Loucy (cell line): ENCODE data around the gene NUP85.
A peak's percentile ranks its signal among the peaks of the same experiment; 100 is the strongest.

Experiments used
- H2AFZ ChIP-seq: fragments of 200-600 bp; sonication (generic); 2 replicates; pipeline ENCODE4 v1.6.0; 2016; ENCODE audit warnings: antibody characterized with exemption, mild to moderate bottlenecking, low read length, moderate library complexity
- H3F3A ChIP-seq: fragments of 200-600 bp; 2 replicates; pipeline ENCODE4 v1.6.0; 2016; ENCODE audit warnings: antibody characterized with exemption, low read depth, mild to moderate bottlenecking
- H3K27me3 ChIP-seq: fragments of 200-600 bp; sonication (generic); 2 replicates; pipeline ENCODE4 v1.6.1; 2014; ENCODE audit warnings: low read length, mild to moderate bottlenecking; ENCODE audit not compliant: insufficient read depth, poor library complexity, severe bottlenecking
- H3K36me3 ChIP-seq: fragments of 200-600 bp; sonication (generic); 2 replicates; pipeline ENCODE4 v1.6.1; 2016; ENCODE audit warnings: low read length; ENCODE audit not compliant: insufficient read depth
- H3K4me1 ChIP-seq: fragments of 200-600 bp; sonication (generic); 2 replicates; pipeline ENCODE4 v1.5.1; 2014; ENCODE audit warnings: low read length, mild to moderate bottlenecking; ENCODE audit not compliant: insufficient read depth, poor library complexity, severe bottlenecking
- H3K4me2 ChIP-seq: fragments of 200-600 bp; sonication (generic); 2 replicates; pipeline ENCODE4 v1.6.0; 2014; ENCODE audit warnings: antibody characterized with exemption, low read length, low read depth, mild to moderate bottlenecking; ENCODE audit not compliant: poor library complexity, severe bottlenecking
- H3K4me3 ChIP-seq: fragments of 200-600 bp; sonication (generic); 2 replicates; pipeline ENCODE4 v1.5.1; 2014; ENCODE audit warnings: low read length, mild to moderate bottlenecking, mixed read lengths; ENCODE audit not compliant: poor library complexity, severe bottlenecking
- H3K79me2 ChIP-seq: fragments of 200-600 bp; sonication (generic); 2 replicates; pipeline ENCODE4 v1.6.1; 2014; ENCODE audit warnings: low read length; ENCODE audit not compliant: insufficient read depth
- H3K9ac ChIP-seq: fragments of 200-600 bp; sonication (generic); 2 replicates; pipeline ENCODE4 v1.6.0; 2014; ENCODE audit warnings: mild to moderate bottlenecking, low read depth, low read length, moderate library complexity; ENCODE audit not compliant: poor library complexity, severe bottlenecking
- H3K9me2 ChIP-seq: fragments of 200-600 bp; sonication (generic); replicated peaks from 2 replicates; pipeline ENCODE4 v1.6.1; 2016; ENCODE audit warnings: low read depth, low read length, mixed read lengths
- H3K9me3 ChIP-seq: fragments of 200-600 bp; sonication (generic); 2 replicates; pipeline ENCODE4 v1.6.1; 2014; ENCODE audit warnings: mild to moderate bottlenecking, antibody characterized with exemption, low read length, low read depth; ENCODE audit not compliant: insufficient read depth
- H4K20me1 ChIP-seq: fragments of 200-600 bp; sonication (generic); 2 replicates; pipeline ENCODE4 v1.6.0; 2014; ENCODE audit warnings: antibody characterized with exemption, low read length, mild to moderate bottlenecking; ENCODE audit not compliant: insufficient read depth, poor library complexity, severe bottlenecking
- EZH2phosphoT487 ChIP-seq: fragments of 200-600 bp; IDR thresholded peaks from 2 replicates; pipeline ENCODE4 v1.6.1; 2018; ENCODE audit warnings: antibody characterized with exemption, mild to moderate bottlenecking, moderate library complexity, borderline replicate concordance
- TF ChIP-seq, protein P1 (sequence below): fragments of 200-600 bp; sonication (generic); conservative IDR thresholded peaks from 2 replicates; pipeline ENCODE4 v1.5.1; 2014; ENCODE audit warnings: mild to moderate bottlenecking, antibody characterized with exemption, low read length

The NUP85 gene

DNA sequence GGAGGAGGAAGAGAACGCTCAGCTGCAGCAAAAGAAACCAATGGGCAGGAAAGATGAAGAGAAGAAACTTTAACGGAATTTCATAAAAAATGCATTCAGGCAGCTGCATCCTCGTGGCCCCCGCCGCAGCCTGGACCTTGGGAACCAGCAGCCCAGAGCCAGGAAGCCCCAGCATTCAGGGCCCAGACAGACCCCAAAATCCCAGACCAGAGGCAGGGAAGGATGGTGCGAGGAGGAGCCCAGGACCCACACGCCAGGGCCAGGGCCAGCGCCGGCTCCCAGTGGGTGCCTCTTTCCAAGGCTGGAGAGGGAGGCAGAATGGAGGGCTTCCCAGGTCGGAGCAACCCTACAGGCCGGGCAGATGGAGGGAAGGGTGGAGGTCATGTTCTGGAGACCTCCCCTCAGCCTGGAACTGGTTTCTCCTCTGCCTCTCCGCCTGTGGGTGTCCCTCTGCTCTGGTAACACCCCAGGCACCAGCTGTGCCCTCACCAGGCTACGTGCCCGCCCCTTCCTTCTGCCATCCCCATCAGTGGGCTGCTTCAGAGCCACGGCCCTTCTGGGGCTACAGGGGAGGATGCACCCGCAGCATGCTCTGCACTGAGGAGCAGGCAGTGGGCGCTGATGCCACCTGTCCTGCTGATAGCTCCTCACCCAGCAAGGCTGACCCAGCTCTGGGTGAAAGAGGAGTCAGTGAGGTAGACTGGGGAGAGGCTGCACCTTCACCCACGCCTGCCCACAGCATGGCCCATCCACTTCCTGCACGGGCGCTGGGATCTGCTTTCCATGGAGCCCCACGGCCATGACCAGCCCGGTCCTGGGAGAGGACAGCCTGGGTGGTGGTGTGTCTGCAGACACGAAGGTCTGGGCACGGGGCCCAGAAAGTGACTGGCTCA is 66.7 kb downstream of the NUP85 start:
- peaks cover 26% of the 10 kb centered on the region for H3K4me1 ChIP-seq
- no peaks in the 10 kb centered on the region for H3K9me3 ChIP-seq
- peaks cover 34% of the 10 kb centered on the region; the same call in 1 of the 2 replicates for H3K79me2 ChIP-seq
- peaks cover 3% of the 10 kb centered on the region; the same call in 1 of the 2 replicates for H3K36me3 ChIP-seq
- no peaks in the 10 kb centered on the region for H3K27me3 ChIP-seq
- no peaks in the 10 kb centered on the region for H3K9me2 ChIP-seq
- peak overlapping the region; percentile 90 for H3K4me2 ChIP-seq
- peak overlapping the region; percentile 91; the same call in 1 of the 2 replicates for H2AFZ ChIP-seq
- H3K9ac ChIP-seq: peak overlapping the region; percentile 87
- peak overlapping the region; percentile 87 for H3K4me3 ChIP-seq
- H3F3A ChIP-seq: no peaks in the 10 kb centered on the region
- H4K20me1 ChIP-seq: no peaks in the 10 kb centered on the region
- TF ChIP-seq, protein P1, sequence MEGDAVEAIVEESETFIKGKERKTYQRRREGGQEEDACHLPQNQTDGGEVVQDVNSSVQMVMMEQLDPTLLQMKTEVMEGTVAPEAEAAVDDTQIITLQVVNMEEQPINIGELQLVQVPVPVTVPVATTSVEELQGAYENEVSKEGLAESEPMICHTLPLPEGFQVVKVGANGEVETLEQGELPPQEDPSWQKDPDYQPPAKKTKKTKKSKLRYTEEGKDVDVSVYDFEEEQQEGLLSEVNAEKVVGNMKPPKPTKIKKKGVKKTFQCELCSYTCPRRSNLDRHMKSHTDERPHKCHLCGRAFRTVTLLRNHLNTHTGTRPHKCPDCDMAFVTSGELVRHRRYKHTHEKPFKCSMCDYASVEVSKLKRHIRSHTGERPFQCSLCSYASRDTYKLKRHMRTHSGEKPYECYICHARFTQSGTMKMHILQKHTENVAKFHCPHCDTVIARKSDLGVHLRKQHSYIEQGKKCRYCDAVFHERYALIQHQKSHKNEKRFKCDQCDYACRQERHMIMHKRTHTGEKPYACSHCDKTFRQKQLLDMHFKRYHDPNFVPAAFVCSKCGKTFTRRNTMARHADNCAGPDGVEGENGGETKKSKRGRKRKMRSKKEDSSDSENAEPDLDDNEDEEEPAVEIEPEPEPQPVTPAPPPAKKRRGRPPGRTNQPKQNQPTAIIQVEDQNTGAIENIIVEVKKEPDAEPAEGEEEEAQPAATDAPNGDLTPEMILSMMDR: 0 out of 2 replicates have a peak, but pooled peaks have one; percentile 15
- TF ChIP-seq EZH2phosphoT487: no peak

DNA sequence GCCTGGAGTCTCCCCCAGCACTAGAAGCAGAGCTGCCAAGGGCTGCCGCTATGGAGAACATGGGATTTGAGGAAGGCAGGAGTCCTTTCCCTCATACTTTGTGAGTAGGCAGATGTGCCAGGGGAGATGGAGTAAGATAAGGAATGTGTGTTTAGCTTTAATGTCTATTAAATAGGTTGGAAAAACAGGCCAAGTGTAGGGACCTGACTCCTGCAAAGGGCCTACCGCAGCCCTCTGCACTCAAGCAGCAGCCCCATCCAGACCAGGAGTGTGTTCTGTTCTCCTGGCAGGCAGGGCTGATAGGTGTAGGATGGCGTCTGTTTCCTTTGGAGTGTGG is 67.3 kb downstream of the NUP85 start:
- H3K9ac ChIP-seq: no peak overlapping the region

DNA sequence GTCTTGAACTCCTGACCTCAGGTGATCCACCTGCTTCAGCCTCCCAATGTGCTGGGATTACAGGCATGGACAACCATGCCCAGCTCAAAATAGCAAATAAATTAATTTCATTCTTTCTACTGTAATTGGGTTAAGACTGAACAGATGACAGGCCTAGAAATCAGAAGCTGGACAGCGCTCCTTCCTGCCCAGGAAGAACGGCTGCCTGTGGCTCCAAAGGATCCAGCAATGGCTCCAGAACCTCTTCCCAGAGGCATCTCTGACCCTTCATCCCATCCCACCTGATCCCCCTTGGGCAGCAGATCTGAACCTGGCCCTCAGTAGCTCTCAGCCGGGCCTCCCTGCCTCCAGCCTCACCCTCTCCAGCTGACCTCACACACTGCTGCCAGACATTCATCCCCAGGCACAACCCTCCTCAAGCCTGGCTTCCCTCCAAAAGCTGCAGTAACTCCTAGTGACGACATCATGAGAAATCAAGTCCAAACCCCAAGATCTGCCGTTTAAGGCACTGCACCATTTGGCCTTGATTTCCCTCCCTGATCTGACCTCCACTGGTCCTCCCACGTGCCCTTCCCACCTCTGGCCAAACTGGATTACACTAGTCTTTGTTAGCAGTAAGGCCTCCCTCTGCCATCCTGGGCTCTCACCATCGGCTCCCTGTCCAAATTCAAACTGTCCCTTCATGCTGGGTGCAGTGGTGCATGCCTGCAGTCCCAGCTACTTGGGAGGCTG is 68.7 kb downstream of the NUP85 start:
- H4K20me1 ChIP-seq: no peaks in the 10 kb centered on the region
- H3K79me2 ChIP-seq: peaks cover 30% of the 10 kb centered on the region; the same call in 1 of the 2 replicates
- no peaks in the 10 kb centered on the region for H3F3A ChIP-seq
- no peaks in the 10 kb centered on the region for H3K27me3 ChIP-seq
- H3K36me3 ChIP-seq: peaks cover 3% of the 10 kb centered on the region; the same call in 1 of the 2 replicates
- no peak overlapping the region for H3K4me3 ChIP-seq
- no peaks in the 10 kb centered on the region for H3K9me3 ChIP-seq
- H3K9ac ChIP-seq: no peak overlapping the region
- no peak overlapping the region for H3K4me2 ChIP-seq
- H3K9me2 ChIP-seq: no peaks in the 10 kb centered on the region
- peaks cover 22% of the 10 kb centered on the region for H3K4me1 ChIP-seq
- TF ChIP-seq, protein P1: no peak
- no peak for TF ChIP-seq EZH2phosphoT487
- no peak overlapping the region for H2AFZ ChIP-seq

More for the DNA sequence above, 67.3 kb downstream of the NUP85 start:
- no peak overlapping the region for H2AFZ ChIP-seq
- H3K4me3 ChIP-seq: no peak overlapping the region
- H3K36me3 ChIP-seq: peaks cover 3% of the 10 kb centered on the region; the same call in 1 of the 2 replicates
- TF ChIP-seq, protein P1: no peak
- TF ChIP-seq EZH2phosphoT487: no peak
- no peaks in the 10 kb centered on the region for H3K27me3 ChIP-seq
- peaks cover 34% of the 10 kb centered on the region; the same call in 1 of the 2 replicates for H3K79me2 ChIP-seq
- H3K4me1 ChIP-seq: peaks cover 26% of the 10 kb centered on the region
- no peaks in the 10 kb centered on the region for H4K20me1 ChIP-seq
- H3K4me2 ChIP-seq: peak overlapping the region; percentile 90
- no peaks in the 10 kb centered on the region for H3K9me2 ChIP-seq
- no peaks in the 10 kb centered on the region for H3F3A ChIP-seq
- no peaks in the 10 kb centered on the region for H3K9me3 ChIP-seq
